Osteocyte (in vitro differentiated cells): Measurements from ENCODE around the gene DMXL1. TPM values are rescaled to one million over a fixed set of nuclear protein-coding genes. Genes with fewer than 3 reads are reported as not detected.
"Not testable (repeated sequence)": the region's sequence is repeated elsewhere in the genome, so short reads cannot be mapped to it uniquely, and the experiment has no call there.

Experiments
- DNase-seq: peaks from one replicate; pipeline ENCODE4 v3.0.0; 2021; ENCODE audit warnings: mixed read lengths; ENCODE audit not compliant: unreplicated experiment; ENCODE audit errors: extremely low spot score
- H3K27ac Mint-ChIP-seq: one replicate; pipeline ENCODE4 v1.8.0; 2021; ENCODE audit warnings: mild to moderate bottlenecking, mixed read lengths; ENCODE audit not compliant: unreplicated experiment
- H3K27me3 Mint-ChIP-seq: one replicate; pipeline ENCODE4 v1.8.0; 2021; ENCODE audit warnings: mixed read lengths; ENCODE audit not compliant: unreplicated experiment
- H3K36me3 Mint-ChIP-seq: one replicate; pipeline ENCODE4 v1.8.0; 2021; ENCODE audit warnings: mixed read lengths; ENCODE audit not compliant: unreplicated experiment
- H3K4me1 Mint-ChIP-seq: one replicate; pipeline ENCODE4 v1.8.0; 2021; ENCODE audit warnings: mixed read lengths; ENCODE audit not compliant: unreplicated experiment
- H3K4me3 Mint-ChIP-seq: one replicate; pipeline ENCODE4 v1.8.0; 2021; ENCODE audit warnings: mild to moderate bottlenecking, moderate library complexity, mixed read lengths; ENCODE audit not compliant: unreplicated experiment
- H3K9me3 Mint-ChIP-seq: one replicate; pipeline ENCODE4 v1.8.0; 2021; ENCODE audit warnings: mixed read lengths; ENCODE audit not compliant: unreplicated experiment
- CTCF ChIP-seq: fragments of 200-600 bp; sonication (generic); IDR thresholded peaks from 2 replicates; pipeline ENCODE4 v1.5.0; 2021; ENCODE audit warnings: antibody characterized with exemption, mild to moderate bottlenecking, moderate library complexity
- total RNA-seq: library from RNA; stranded (reverse); gene quantifications from 2 replicates; pipeline ENCODE4 v1.2.1, GENCODE V29; 2021

DMXL1 gene
- total RNA-seq, 1 donor from 2014 or later = 38.2 TPM

- Mint-ChIP-seq H3K9me3 (no peaks in the 10 kb centered on the region), H3K36me3 (peaks cover 28% of the 10 kb centered on the region), H3K27me3 (no peaks in the 10 kb centered on the region), H3K4me3 (no peak overlapping the region), H3K27ac (no peak overlapping the region), H3K4me1 (no peaks in the 10 kb centered on the region)
- no peak for DNase-seq
- no peak for TF ChIP-seq CTCF
Measured at GRCh38 chr5:119123280-119123679, 52.4 kb downstream of the DMXL1 start.

GRCh38 chr5:119129770-119130169 lies 58.9 kb downstream of the DMXL1 start:
- no peak for TF ChIP-seq CTCF
- no peak overlapping the region for H3K4me3 Mint-ChIP-seq
- H3K9me3 Mint-ChIP-seq = peaks cover under 1% of the 10 kb centered on the region
- no peak for DNase-seq
- peaks cover 33% of the 10 kb centered on the region for H3K36me3 Mint-ChIP-seq
- H3K27ac Mint-ChIP-seq = no peak overlapping the region
- no peaks in the 10 kb centered on the region for H3K27me3 Mint-ChIP-seq
- H3K4me1 Mint-ChIP-seq = no peaks in the 10 kb centered on the region

GRCh38 chr5:119131530-119132304 lies 60.8 kb downstream of the DMXL1 start:
- no peak for DNase-seq

GRCh38 chr5:119135743-119136142 lies 64.9 kb downstream of the DMXL1 start:
- not testable (repeated sequence) for DNase-seq, H3K4me3 Mint-ChIP-seq, H3K27me3 Mint-ChIP-seq, H3K27ac Mint-ChIP-seq, H3K4me1 Mint-ChIP-seq
- peaks cover 65% of the 10 kb centered on the region for H3K36me3 Mint-ChIP-seq
- peaks cover 32% of the 10 kb centered on the region for H3K9me3 Mint-ChIP-seq

More at GRCh38 chr5:119131530-119132304, 60.8 kb downstream of the DMXL1 start:
- no peak overlapping the region for H3K27ac Mint-ChIP-seq
- H3K27me3 Mint-ChIP-seq = no peaks in the 10 kb centered on the region
- no peak overlapping the region for H3K4me3 Mint-ChIP-seq
- H3K4me1 Mint-ChIP-seq = no peaks in the 10 kb centered on the region
- H3K9me3 Mint-ChIP-seq = peaks cover 15% of the 10 kb centered on the region
- TF ChIP-seq CTCF = no peak
- H3K36me3 Mint-ChIP-seq = peaks cover 52% of the 10 kb centered on the region

- Mint-ChIP-seq H3K9me3 (peaks cover 32% of the 10 kb centered on the region), H3K4me3 (no peak overlapping the region)
Measured at GRCh38 chr5:119136666-119137318, 65.9 kb downstream of the DMXL1 start.

More at GRCh38 chr5:119136666-119137318, 65.9 kb downstream of the DMXL1 start:
- H3K27ac Mint-ChIP-seq = no peak overlapping the region
- no peaks in the 10 kb centered on the region for H3K4me1 Mint-ChIP-seq
- no peak for TF ChIP-seq CTCF
- DNase-seq = no peak
- no peaks in the 10 kb centered on the region for H3K27me3 Mint-ChIP-seq
- peaks cover 65% of the 10 kb centered on the region for H3K36me3 Mint-ChIP-seq
